ENCODE data around the gene TRIM46. TPM values are rescaled to one million over a fixed set of nuclear protein-coding genes. Genes with fewer than 3 reads are reported as not detected.
A peak's percentile ranks its signal among the peaks of the same experiment; 100 is the strongest.

Gene TRIM46
- total and polyA plus RNA-seq, 2 of the 13 experiments (the other 11 are each of a cell fraction or from before 2014, with no cell fraction given), result 0.04 to 0.09 TPM

DNA sequence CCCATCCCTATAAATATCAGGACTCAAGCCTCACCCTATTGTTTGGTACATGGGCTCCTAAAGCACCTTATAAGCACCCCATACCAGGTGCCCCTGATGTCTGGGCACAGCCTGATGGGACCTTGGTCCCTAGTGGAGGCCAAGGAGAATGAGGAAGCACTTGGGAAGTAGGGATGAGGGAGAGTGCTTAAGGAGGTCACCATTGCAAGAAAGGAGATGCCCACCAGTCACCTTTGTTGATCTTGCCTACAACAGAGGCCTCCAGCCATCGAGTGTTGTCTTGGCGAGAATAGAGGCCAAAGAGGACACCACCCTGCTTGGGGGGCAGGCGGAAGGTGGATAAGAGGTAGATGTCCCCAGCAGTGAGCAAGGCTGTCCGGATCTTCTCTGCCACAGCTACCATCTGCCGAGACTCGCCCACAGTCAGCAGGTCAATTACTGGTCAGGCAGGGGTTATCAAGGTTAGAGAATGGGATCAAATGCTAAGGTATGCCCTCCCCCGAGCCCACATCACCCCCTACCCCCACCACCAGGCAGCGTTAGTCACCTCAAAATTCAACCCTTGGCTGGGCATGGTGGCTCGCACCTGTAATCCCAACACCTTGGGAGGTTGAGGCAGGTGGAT lies 32.4 kb downstream of the TRIM46 start:
- in situ Hi-C loops (cut with HindIII; ENCODE audit: extremely low pct_ligation_motif_present, low pct_unique_long_range_greater_than_20kb), result loop anchor here (10.0 kb wide), 1 partner anchor 389 kb away; no protein-coding TSS in a partner anchor
- Histone ChIP-seq H4K20me1 (ENCODE audit: insufficient read depth, low read length) (no peaks in the 10 kb centered on the region), H3K4me1 (ENCODE audit: insufficient read depth, low read length) (peaks cover 29% of the 10 kb centered on the region), H3K27ac (ENCODE audit: extremely low read length, insufficient read depth, low read length) (no peak overlapping the region), H3K36me3 (replicated peaks in 1 of 2; ENCODE audit: control insufficient read depth in 1 of 2, insufficient read depth in 2 of 2, low read length in 2 of 2) (peaks cover 0 to 2% of the 10 kb centered on the region in 2 experiments; a peak in 2 of 5 replicates), H3K9ac (ENCODE audit: insufficient read depth, low read depth, low read length) (no peak overlapping the region), H3K27me3 (ENCODE audit: control insufficient read depth in 1 of 2, insufficient read depth in 2 of 2, low read length in 2 of 2) (peaks cover 0 to 33% of the 10 kb centered on the region in 2 experiments; a peak in 4 of 5 replicates), H2AFZ (ENCODE audit: low read length) (no peak overlapping the region), H3K4me2 (ENCODE audit: low read depth, low read length) (no peak overlapping the region), H3K4me3 (replicated peaks in 1 of 3; ENCODE audit: insufficient read depth in 1 of 3, low read depth in 2 of 3, low read length in 3 of 3) (no peak overlapping the region), H3K79me2 (ENCODE audit: insufficient read depth, low read length) (peaks cover 13% of the 10 kb centered on the region), H3K9me3 (ENCODE audit: low read length) (no peaks in the 10 kb centered on the region)
- CTCF ChIA-PET (ENCODE audit: low intra/inter-chr PET ratio, low total read pairs), result interaction anchor here (0.7 to 2.4 kb wide), 6 partner anchors 14 to 388 kb away, joined by 3 to 13 read pairs (median 5); no protein-coding TSS in a partner anchor
- no peak for TF ChIP-seq ZNF234 (CRISPR knock-in tag; conservative IDR thresholded peaks at IDR 0.05)
- no peak for TF ChIP-seq NBN (conservative IDR thresholded peaks at IDR 0.05)
- WGBS (ENCODE audit: low lambda C conversion rate), result 45% methylated on average over 7 of the region's 9 CpGs
- FAIRE-seq, result no peak
- no peak for DNase-seq (ENCODE audit: low spot score)
- no TSS peak for BruUV-seq (replicated peaks)
- POLR2A ChIA-PET, result interaction anchor here (3.5 kb wide), 1 partner anchor 13 kb away, joined by 19 read pairs; no protein-coding TSS in a partner anchor
- ATAC-seq, result no peak
- intact Hi-C loops (cut with micrococcal nuclease; ENCODE audit: unreplicated experiment), result loop anchor here (2.0 to 10.0 kb wide), 3 partner anchors 45 to 116 kb away; partner anchors contain the start of genes FDPS, PKLR and RUSC1

DNA sequence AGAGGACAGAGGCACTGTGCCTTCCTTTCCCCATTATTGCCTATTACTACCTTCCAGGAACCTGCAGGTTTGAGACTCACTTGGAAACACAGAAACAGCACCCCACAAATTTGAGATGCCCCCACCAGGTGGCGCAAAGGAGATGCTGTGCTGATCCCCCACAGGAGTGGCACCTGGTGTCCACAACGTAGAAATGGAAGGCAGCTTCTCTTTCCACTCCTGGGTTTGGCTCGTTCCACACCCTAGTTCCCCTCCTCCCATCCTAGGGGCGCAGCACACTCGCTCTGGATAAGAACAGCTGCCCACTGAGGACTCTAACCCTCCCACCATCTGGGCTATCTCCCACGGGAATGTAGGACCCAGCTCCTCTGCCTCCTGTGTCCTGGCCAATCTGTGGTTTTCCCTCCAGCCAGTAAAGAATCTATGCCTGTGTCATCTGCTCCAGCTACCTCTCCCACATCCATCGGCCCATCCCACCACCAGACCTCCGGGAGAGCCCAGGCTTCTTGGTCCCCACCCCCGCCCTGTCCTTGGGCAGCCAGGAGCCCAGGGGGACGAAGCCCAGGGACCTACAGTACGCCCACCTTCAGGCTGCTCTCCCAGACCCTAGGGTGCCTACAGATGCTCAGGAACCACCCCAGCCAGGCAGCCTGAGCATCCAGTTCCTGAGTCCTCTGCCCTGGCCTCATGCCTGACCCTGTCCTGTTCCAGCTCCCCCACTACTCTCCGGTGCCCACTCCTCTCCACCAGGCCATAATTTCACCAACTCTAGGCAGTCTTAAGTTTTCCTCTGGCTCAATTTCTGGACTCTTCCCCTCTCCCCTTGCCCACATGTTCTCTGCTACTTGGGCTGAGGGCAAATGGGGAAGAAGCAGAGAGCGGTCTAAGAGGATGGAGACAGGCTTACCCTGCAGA lies 33.5 kb downstream of the TRIM46 start:
- Histone ChIP-seq H3K4me1 (ENCODE audit: insufficient read depth, low read length) (peaks cover 29% of the 10 kb centered on the region), H3K9ac (ENCODE audit: insufficient read depth, low read depth, low read length) (peak overlapping the region; percentile 100; the same call in 1 of the 2 replicates), H3K36me3 (replicated peaks in 1 of 2; ENCODE audit: control insufficient read depth in 1 of 2, insufficient read depth in 2 of 2, low read length in 2 of 2) (peaks cover 3 to 5% of the 10 kb centered on the region in 2 experiments; a peak in 3 of 5 replicates), H3K27me3 (ENCODE audit: control insufficient read depth in 1 of 2, insufficient read depth in 2 of 2, low read length in 2 of 2) (peaks cover 0 to 24% of the 10 kb centered on the region in 2 experiments; a peak in 4 of 5 replicates), H4K20me1 (ENCODE audit: insufficient read depth, low read length) (no peaks in the 10 kb centered on the region), H2AFZ (ENCODE audit: low read length) (peak overlapping the region; percentile 51), H3K79me2 (ENCODE audit: insufficient read depth, low read length) (peaks cover 13% of the 10 kb centered on the region), H3K27ac (ENCODE audit: extremely low read length, insufficient read depth, low read length) (no peak overlapping the region), H3K9me3 (ENCODE audit: low read length) (no peaks in the 10 kb centered on the region), H3K4me3 (replicated peaks in 1 of 3; ENCODE audit: insufficient read depth in 1 of 3, low read depth in 2 of 3, low read length in 3 of 3) (peak overlapping the region in 2 of 3 experiments; percentile 32 to 99; a peak in 3 of 6 replicates), H3K4me2 (ENCODE audit: low read depth, low read length) (peak overlapping the region; percentile 100)
- WGBS (ENCODE audit: low lambda C conversion rate), result 10% methylated on average over 9 of the region's 13 CpGs
- DNase-seq (ENCODE audit: low spot score), result peak; percentile 72
- CTCF ChIA-PET (ENCODE audit: low intra/inter-chr PET ratio, low total read pairs), result interaction anchor here (0.7 to 2.4 kb wide), 8 partner anchors 14 to 387 kb away, joined by 3 to 13 read pairs (median 4); partner anchors contain the start of genes KRTCAP2 and TRIM46
- no TSS peak for BruUV-seq (replicated peaks)
- peak; percentile 55 for ATAC-seq
- POLR2A ChIA-PET, result interaction anchor here (1.0 to 3.5 kb wide), 3 partner anchors 14 to 72 kb away, joined by 3 to 19 read pairs (median 5); no protein-coding TSS in a partner anchor
- in situ Hi-C loops (cut with HindIII; ENCODE audit: extremely low pct_ligation_motif_present, low pct_unique_long_range_greater_than_20kb), result loop anchor here (10.0 kb wide), 1 partner anchor 388 kb away; no protein-coding TSS in a partner anchor
- intact Hi-C loops (cut with micrococcal nuclease; ENCODE audit: unreplicated experiment), result loop anchor here (1.0 to 10.0 kb wide), 4 partner anchors 20 to 115 kb away; partner anchors contain the start of genes FDPS, PKLR and RUSC1
- peak; percentile 88 for FAIRE-seq
- TF ChIP-seq, protein P1, sequence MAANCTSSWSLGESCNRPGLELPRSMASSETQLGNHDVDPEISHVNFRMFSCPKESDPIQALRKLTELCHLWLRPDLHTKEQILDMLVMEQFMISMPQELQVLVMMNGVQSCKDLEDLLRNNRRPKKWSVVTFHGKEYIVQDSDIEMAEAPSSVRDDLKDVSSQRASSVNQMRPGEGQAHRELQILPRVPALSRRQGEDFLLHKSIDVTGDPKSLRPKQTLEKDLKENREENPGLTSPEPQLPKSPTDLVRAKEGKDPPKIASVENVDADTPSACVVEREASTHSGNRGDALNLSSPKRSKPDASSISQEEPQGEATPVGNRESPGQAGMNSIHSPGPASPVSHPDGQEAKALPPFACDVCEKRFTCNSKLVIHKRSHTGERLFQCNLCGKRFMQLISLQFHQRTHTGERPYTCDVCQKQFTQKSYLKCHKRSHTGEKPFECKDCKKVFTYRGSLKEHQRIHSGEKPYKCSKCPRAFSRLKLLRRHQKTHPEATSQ (CRISPR knock-in tag; IDR thresholded peaks at IDR 0.05; ENCODE audit: borderline replicate concordance), result 0 out of 2 replicates have a peak, but pooled peaks have one; percentile 17
- TF ChIP-seq MIER3 (CRISPR knock-in tag; IDR thresholded peaks at IDR 0.05; ENCODE audit: borderline replicate concordance) (peak; percentile 34; the same call in 1 of the 2 replicates), ZNF891 (CRISPR knock-in tag; IDR thresholded peaks at IDR 0.05) (peak; percentile 46; the same call in 1 of the 2 replicates), CBX5 (CRISPR knock-in tag; IDR thresholded peaks at IDR 0.05; ENCODE audit: borderline replicate concordance) (peak; percentile 23; the same call in 1 of the 2 replicates), NFYC (CRISPR knock-in tag; IDR thresholded peaks at IDR 0.05) (no peak), SCMH1 (CRISPR knock-in tag; IDR thresholded peaks at IDR 0.05; ENCODE audit: borderline replicate concordance) (no peak), ZMYM3 (CRISPR knock-in tag; IDR thresholded peaks at IDR 0.05) (no peak), ZMYM4 (CRISPR knock-in tag; IDR thresholded peaks at IDR 0.05) (no peak), NFYB (CRISPR knock-in tag; IDR thresholded peaks at IDR 0.05) (no peak), ZFP62 (CRISPR knock-in tag; IDR thresholded peaks at IDR 0.05) (no peak)
- TF ChIP-seq, protein P2, sequence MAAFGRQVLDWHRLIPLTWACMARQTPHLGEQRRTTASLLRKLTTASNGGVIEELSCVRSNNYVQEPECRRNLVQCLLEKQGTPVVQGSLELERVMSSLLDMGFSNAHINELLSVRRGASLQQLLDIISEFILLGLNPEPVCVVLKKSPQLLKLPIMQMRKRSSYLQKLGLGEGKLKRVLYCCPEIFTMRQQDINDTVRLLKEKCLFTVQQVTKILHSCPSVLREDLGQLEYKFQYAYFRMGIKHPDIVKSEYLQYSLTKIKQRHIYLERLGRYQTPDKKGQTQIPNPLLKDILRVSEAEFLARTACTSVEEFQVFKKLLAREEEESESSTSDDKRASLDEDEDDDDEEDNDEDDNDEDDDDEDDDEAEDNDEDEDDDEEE (CRISPR knock-in tag; IDR thresholded peaks at IDR 0.05), result no peak
